TTC549 (cell line): ENCODE results near the gene ANGEL2.
"Not testable (repeated sequence)": the region's sequence is repeated elsewhere in the genome, so short reads cannot be mapped to it uniquely, and the experiment has no call there.

ENCODE experiments used
- FAIRE-seq: peaks from 2 replicates; lab custom pipeline; 2012; peaks lifted over from hg19 to GRCh38; lab: Jason Lieb, UNC

The ANGEL2 gene

GRCh38 chr1:213017447-213018273 is 2.0 kb upstream of the ANGEL2 start:
- peak; percentile 20 for FAIRE-seq

- no peak for FAIRE-seq
Measured at GRCh38 chr1:213014642-213015041, 1.0 kb downstream of the ANGEL2 start.

GRCh38 chr1:213008564-213008963 is 7.1 kb downstream of the ANGEL2 start:
- FAIRE-seq, result no peak

- no peak for FAIRE-seq
Measured at GRCh38 chr1:213003256-213003655, 12.4 kb downstream of the ANGEL2 start.

- no peak for FAIRE-seq
Measured at GRCh38 chr1:212994926-212995325, 20.7 kb downstream of the ANGEL2 start.

- FAIRE-seq, result not testable (repeated sequence)
Measured at GRCh38 chr1:212993960-212994359, 21.7 kb downstream of the ANGEL2 start.

GRCh38 chr1:212990276-212990675 is 25.4 kb downstream of the ANGEL2 start:
- peak; percentile 36 for FAIRE-seq

GRCh38 chr1:212987702-212988322 is 27.9 kb downstream of the ANGEL2 start:
- FAIRE-seq, result peak; percentile 38

- no peak for FAIRE-seq
Measured at GRCh38 chr1:212986551-212986950, 29.1 kb downstream of the ANGEL2 start.

- FAIRE-seq, result no peak
Measured at GRCh38 chr1:212984522-212985291, 31.0 kb downstream of the ANGEL2 start.

- FAIRE-seq, result no peak
Measured at GRCh38 chr1:212983482-212983881, 32.2 kb downstream of the ANGEL2 start.

- no peak for FAIRE-seq
Measured at GRCh38 chr1:212982430-212983152, 33.1 kb downstream of the ANGEL2 start.

GRCh38 chr1:212981571-212982328 is 33.9 kb downstream of the ANGEL2 start:
- FAIRE-seq, result no peak

- no peak for FAIRE-seq
Measured at GRCh38 chr1:212981025-212981495, 34.6 kb downstream of the ANGEL2 start.

- FAIRE-seq, result no peak
Measured at GRCh38 chr1:212980123-212980785, 35.4 kb downstream of the ANGEL2 start.

GRCh38 chr1:212979340-212980122 is 36.1 kb downstream of the ANGEL2 start:
- FAIRE-seq, result no peak

- no peak for FAIRE-seq
Measured at GRCh38 chr1:212977781-212978645, 37.7 kb downstream of the ANGEL2 start.

GRCh38 chr1:212976586-212976985 is 39.1 kb downstream of the ANGEL2 start:
- no peak for FAIRE-seq
